GM12875 (cell line): Measurements from ENCODE around the gene STAP2.

ENCODE experiments used
- H3K4me3 ChIP-seq: one replicate; pipeline ENCODE4 v1.5.1; 2011; ENCODE audit warnings: low read depth, low read length, control low read depth
- CTCF ChIP-seq: IDR thresholded peaks from 2 replicates; pipeline ENCODE4 v1.5.1; 2011; ENCODE audit warnings: low read depth, mild to moderate bottlenecking, control low read depth, inconsistent platforms, low read length, moderate library complexity, borderline replicate concordance; ENCODE audit not compliant: insufficient read depth

Gene STAP2

GRCh38 chr19:4328243-4328990 lies 10.2 kb downstream of the STAP2 start:
- no peak for TF ChIP-seq CTCF
- peak overlapping the region; percentile 37 for H3K4me3 ChIP-seq

GRCh38 chr19:4327877-4328242 lies 10.8 kb downstream of the STAP2 start:
- no peak overlapping the region for H3K4me3 ChIP-seq
- TF ChIP-seq CTCF, result no peak

- H3K4me3 ChIP-seq, result no peak overlapping the region
- TF ChIP-seq CTCF, result no peak
Observed at GRCh38 chr19:4327252-4327876, 11.3 kb downstream of the STAP2 start.

GRCh38 chr19:4326837-4327251 lies 11.8 kb downstream of the STAP2 start:
- H3K4me3 ChIP-seq, result no peak overlapping the region
- no peak for TF ChIP-seq CTCF

GRCh38 chr19:4326215-4326836 lies 12.3 kb downstream of the STAP2 start:
- TF ChIP-seq CTCF, result no peak
- no peak overlapping the region for H3K4me3 ChIP-seq

GRCh38 chr19:4324228-4324627 lies 14.4 kb downstream of the STAP2 start:
- no peak for TF ChIP-seq CTCF

More at GRCh38 chr19:4324228-4324627, 14.4 kb downstream of the STAP2 start:
- no peak overlapping the region for H3K4me3 ChIP-seq
